Naive thymus-derived CD4-positive, alpha-beta T cell (primary cell): ENCODE results near the gene OR6C1. TPM values are rescaled to one million over a fixed set of nuclear protein-coding genes. Genes with fewer than 3 reads are reported as not detected.
"Not testable (repeated sequence)": the region's sequence is repeated elsewhere in the genome, so short reads cannot be mapped to it uniquely, and the experiment has no call there.

ENCODE experiments used
- ATAC-seq: fragments of 150-1000 bp; cut with Tn5 transposase; 2 replicates; pipeline ENCODE4 v1.10.0; 2021; ENCODE audit warnings: mild to moderate bottlenecking, moderate library complexity
- CTCF ChIA-PET: fragments of 350-600 bp; sonication (Branson Sonifier 250); formaldehyde crosslinking; loops from one replicate; lab custom pipeline; 2021; ENCODE audit warnings: antibody characterized with exemption; lab: Charles Lee
- POLR2A ChIA-PET: fragments of 350-600 bp; sonication (Branson Sonifier 250); formaldehyde crosslinking; loops from one replicate; lab custom pipeline; 2021; ENCODE audit warnings: antibody characterized with exemption, inconsistent platforms; lab: Charles Lee
- DNase-seq, 9 donors: peaks; one replicate each; pipeline versions ENCODE4 v3.0.0 to v3.0.0-alpha.2; 2020 to 2022; ENCODE audit warnings: mixed read lengths in 1 of 9
- H3K27ac ChIP-seq: one replicate; pipeline ENCODE4 v1.7.0; 2013; ENCODE audit warnings: mild to moderate bottlenecking, low read depth, low read length, moderate library complexity
- H3K27me3 ChIP-seq, 2 donors: one replicate each; pipeline ENCODE4 v1.7.0; 2013; ENCODE audit warnings: low read length in 2 of 2, mild to moderate bottlenecking in 2 of 2, moderate library complexity in 2 of 2; ENCODE audit not compliant: control insufficient read depth in 2 of 2, insufficient read depth in 2 of 2
- H3K36me3 ChIP-seq, 3 experiments: 1 replicate in 2 of 3; 2 replicates in 1 of 3; pipeline ENCODE4 v1.7.0; 2013; ENCODE audit warnings: low read length in 3 of 3, mild to moderate bottlenecking in 3 of 3, moderate library complexity in 1 of 3; ENCODE audit not compliant: insufficient read depth in 3 of 3, control insufficient read depth in 2 of 3
- H3K4me1 ChIP-seq, 2 donors: one replicate each; pipeline ENCODE4 v1.7.0; 2013; ENCODE audit warnings: low read length in 2 of 2, mild to moderate bottlenecking in 2 of 2, moderate library complexity in 1 of 2; ENCODE audit not compliant: control insufficient read depth in 2 of 2, insufficient read depth in 2 of 2
- H3K4me3 ChIP-seq: 2 replicates; pipeline ENCODE4 v1.7.0; 2013; ENCODE audit warnings: mild to moderate bottlenecking, low read length
- H3K9me3 ChIP-seq, 3 experiments: 1 replicate in 2 of 3; 2 replicates in 1 of 3; pipeline ENCODE4 v1.7.0; 2013; ENCODE audit warnings: low read length in 3 of 3; ENCODE audit not compliant: control insufficient read depth in 2 of 3
- H3K27ac Mint-ChIP-seq, 9 donors: one replicate each; pipeline ENCODE4 v1.8.0; 2020 to 2022; ENCODE audit warnings: mixed read lengths in 9 of 9, mild to moderate bottlenecking in 8 of 9, moderate library complexity in 5 of 9, inconsistent platforms in 2 of 9
- H3K27me3 Mint-ChIP-seq, 5 donors: one replicate each; pipeline ENCODE4 v1.8.0; 2021 to 2022; ENCODE audit warnings: mixed read lengths in 5 of 5, mild to moderate bottlenecking in 1 of 5
- H3K36me3 Mint-ChIP-seq, 5 donors: one replicate each; pipeline ENCODE4 v1.8.0; 2020 to 2022; ENCODE audit warnings: mixed read lengths in 5 of 5, mild to moderate bottlenecking in 3 of 5, inconsistent platforms in 1 of 5
- H3K4me1 Mint-ChIP-seq, 7 donors: one replicate each; pipeline ENCODE4 v1.8.0; 2020 to 2022; ENCODE audit warnings: mixed read lengths in 7 of 7, mild to moderate bottlenecking in 3 of 7, inconsistent platforms in 1 of 7
- H3K4me3 Mint-ChIP-seq, 10 donors: one replicate each; pipeline ENCODE4 v1.8.0; 2020 to 2022; ENCODE audit warnings: mild to moderate bottlenecking in 10 of 10, mixed read lengths in 10 of 10, moderate library complexity in 6 of 10, inconsistent platforms in 2 of 10
- H3K9me3 Mint-ChIP-seq, 11 donors: one replicate each; pipeline ENCODE4 v1.8.0; 2020 to 2022; ENCODE audit warnings: mixed read lengths in 11 of 11, mild to moderate bottlenecking in 4 of 11, inconsistent platforms in 1 of 11, moderate library complexity in 1 of 11
- intact Hi-C, 2 donors: fragments of 100-400 bp; cut with micrococcal nuclease; formaldehyde crosslinking; loops; one replicate each; pipeline ENCODE4 v1.15.1; 2023
- polyA plus RNA-seq, 2 donors: library from polyadenylated mRNA; unstranded; fragments of 300-500 nt; fragmentation: Illumina TruSeq; gene quantifications; one replicate each; pipeline ENCODE4 v1.2.3, GENCODE V29; 2021
- total RNA-seq, 6 experiments: library from RNA in 5 of 6; stranded (reverse) in 5 of 6; gene quantifications; 1 replicate in 5 of 6; 2 replicates in 1 of 6; pipeline ENCODE4 v1.2.3 and lab custom pipeline; 2021 to 2026

OR6C1 gene
- total and polyA plus RNA-seq, 7 experiments from 2014 or later, result not detected

DNA sequence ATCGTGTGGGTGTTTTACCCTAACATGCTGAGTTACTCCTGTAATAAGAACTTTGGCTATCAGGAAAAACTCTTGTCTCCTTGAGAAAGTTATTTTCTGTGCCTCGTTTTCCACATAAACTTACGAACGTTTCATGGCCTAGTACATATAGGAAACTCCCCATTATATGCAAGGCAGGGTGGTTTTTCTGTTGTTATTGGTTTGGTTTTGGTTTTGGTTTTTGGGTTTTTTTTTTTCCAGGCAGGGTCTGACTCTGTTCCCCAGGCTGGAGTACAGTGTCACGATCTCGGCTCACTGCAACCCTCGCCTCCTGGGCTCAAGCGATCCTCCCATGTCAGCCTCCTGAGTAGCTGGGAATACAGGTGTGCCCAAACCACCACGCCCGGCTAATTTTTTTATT is 21.9 kb downstream of the OR6C1 start:
- CTCF ChIA-PET, result no interaction called here
- H3K9me3 Mint-ChIP-seq, result peaks cover 0 to 1% (median 0%) of the 10 kb centered on the region in 11 donors
- no peak overlapping the region for H3K27ac Mint-ChIP-seq
- no peak for DNase-seq
- H3K36me3 Mint-ChIP-seq, result no peaks in the 10 kb centered on the region
- no peak for ATAC-seq
- intact Hi-C loops, result no loop called here
- no peaks in the 10 kb centered on the region for H3K4me1 Mint-ChIP-seq
- POLR2A ChIA-PET, result no interaction called here
- no peaks in the 10 kb centered on the region for H3K27me3 ChIP-seq
- no peak overlapping the region for H3K4me3 ChIP-seq
- H3K27me3 Mint-ChIP-seq, result peaks cover 2 to 34% (median 16%) of the 10 kb centered on the region in 5 donors
- no peaks in the 10 kb centered on the region for H3K36me3 ChIP-seq
- no peak overlapping the region for H3K27ac ChIP-seq
- no peaks in the 10 kb centered on the region for H3K9me3 ChIP-seq
- no peak overlapping the region for H3K4me3 Mint-ChIP-seq
- H3K4me1 ChIP-seq, result no peaks in the 10 kb centered on the region

DNA sequence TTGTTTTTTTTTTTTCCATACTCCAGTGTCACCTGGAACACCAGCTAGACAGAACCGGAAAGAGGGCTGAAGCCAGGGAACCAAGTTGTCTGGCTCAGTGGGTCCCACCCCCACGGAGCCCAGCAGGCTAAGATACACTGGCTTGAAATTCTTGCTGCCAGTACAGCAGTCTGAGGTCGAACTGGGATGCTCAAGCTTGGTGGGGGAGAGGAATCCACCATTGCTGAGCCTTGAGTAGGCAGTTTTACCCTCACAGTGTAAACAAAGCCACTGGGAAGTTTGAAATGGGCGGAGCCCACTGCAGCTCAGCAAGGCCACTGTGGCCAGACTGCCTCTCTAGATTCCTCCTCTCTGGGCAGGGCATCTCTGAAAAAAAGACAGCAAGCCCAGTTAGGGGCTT is 41.2 kb downstream of the OR6C1 start:
- H3K9me3 ChIP-seq, H3K4me1 ChIP-seq, POLR2A ChIA-PET, H3K4me1 Mint-ChIP-seq, ATAC-seq, intact Hi-C loops, H3K27ac Mint-ChIP-seq, H3K36me3 ChIP-seq, H3K36me3 Mint-ChIP-seq, CTCF ChIA-PET, H3K27ac ChIP-seq, H3K4me3 Mint-ChIP-seq, H3K4me3 ChIP-seq, DNase-seq, H3K27me3 ChIP-seq: not testable (repeated sequence)
- Mint-ChIP-seq H3K27me3 (peaks cover 3 to 44% (median 19%) of the 10 kb centered on the region in 5 donors), H3K9me3 (peaks cover 0 to 15% (median 4%) of the 10 kb centered on the region in 11 donors)

DNA sequence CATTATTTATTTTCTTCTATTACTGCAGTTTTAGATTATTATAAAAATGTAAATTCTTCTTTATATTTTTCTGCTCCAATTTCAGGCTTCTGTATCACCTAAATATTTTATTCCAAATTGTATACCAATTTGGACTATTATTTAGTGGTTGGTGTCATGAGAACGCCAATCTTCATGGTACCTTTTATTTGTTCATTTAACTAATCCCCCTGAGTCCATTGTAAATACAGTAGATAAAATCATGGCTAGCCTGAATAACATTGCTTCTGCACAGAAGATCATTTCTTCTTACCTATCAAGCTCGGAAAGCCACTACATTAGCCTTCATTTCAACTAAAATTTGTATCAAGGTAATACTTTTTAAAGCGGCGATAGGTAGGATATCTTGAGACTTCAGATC is 48.5 kb downstream of the OR6C1 start, which contains the start of gene OR6C75:
TSS of gene OR6C75 (plus strand) at position 301 of the 400 bp plus-strand sequence. CDS start 2,136 bp downstream, outside the sequence.
- H3K27ac Mint-ChIP-seq, result no peak within 1 kb of the TSS
- H3K4me1 Mint-ChIP-seq, result no peaks in the 10 kb centered on the region
- H3K4me3 Mint-ChIP-seq, result no peak within 1 kb of the TSS
- peaks cover 0 to 6% (median 0%) of the 10 kb centered on the region in 5 donors for H3K36me3 Mint-ChIP-seq
- peaks cover 0 to 5% (median 0%) of the 10 kb centered on the region in 11 donors for H3K9me3 Mint-ChIP-seq
- Histone ChIP-seq H3K27ac (no peak within 1 kb of the TSS), H3K9me3 (no peaks in the 10 kb centered on the region), H3K27me3 (no peaks in the 10 kb centered on the region), H3K4me1 (no peaks in the 10 kb centered on the region), H3K4me3 (no peak within 1 kb of the TSS), H3K36me3 (no peaks in the 10 kb centered on the region)
- ChIA-PET POLR2A (no interaction called here), CTCF (no interaction called here)
- ATAC-seq, result no peak
- intact Hi-C loops, result no loop called here
- H3K27me3 Mint-ChIP-seq, result peaks cover 3 to 31% (median 24%) of the 10 kb centered on the region in 5 donors
- DNase-seq, result no peak

- no peak overlapping the region for H3K4me3 Mint-ChIP-seq
- no peak for DNase-seq
Measured at GRCh38 chr12:55365086-55365485, 50.9 kb downstream of the OR6C1 start.

More at GRCh38 chr12:55365086-55365485, 50.9 kb downstream of the OR6C1 start:
- peaks cover 0 to 1% (median 0%) of the 10 kb centered on the region in 7 donors for H3K4me1 Mint-ChIP-seq
- Histone ChIP-seq H3K9me3 (no peaks in the 10 kb centered on the region), H3K27me3 (no peaks in the 10 kb centered on the region), H3K27ac (no peak overlapping the region), H3K4me1 (no peaks in the 10 kb centered on the region), H3K36me3 (no peaks in the 10 kb centered on the region), H3K4me3 (no peak overlapping the region)
- ATAC-seq, result no peak
- CTCF ChIA-PET, result no interaction called here
- intact Hi-C loops, result no loop called here
- H3K27ac Mint-ChIP-seq, result no peak overlapping the region
- POLR2A ChIA-PET, result no interaction called here
- H3K36me3 Mint-ChIP-seq, result peaks cover 0 to 6% (median 0%) of the 10 kb centered on the region in 5 donors
- peaks cover 0 to 34% (median 27%) of the 10 kb centered on the region in 5 donors for H3K27me3 Mint-ChIP-seq
- H3K9me3 Mint-ChIP-seq, result peaks cover 0 to 2% (median 0%) of the 10 kb centered on the region in 11 donors

Other genes with a start within 250 kb of the OR6C1 start
- gene OR9K2, start 187.9 kb upstream of the OR6C1 start, total RNA-seq, result not detected
- not detected for gene OR9K2, start 187.9 kb upstream of the OR6C1 start, polyA plus RNA-seq
- gene OR10A7, start 93.3 kb upstream of the OR6C1 start, total RNA-seq, result not detected
- gene OR10A7, start 93.3 kb upstream of the OR6C1 start, polyA plus RNA-seq, result not detected
- not detected for gene OR6C74, start 69.7 kb upstream of the OR6C1 start, total RNA-seq
- not detected for gene OR6C74, start 69.7 kb upstream of the OR6C1 start, polyA plus RNA-seq
- not detected for gene OR6C6, start 17.8 kb upstream of the OR6C1 start, total RNA-seq
- gene OR6C6, start 17.8 kb upstream of the OR6C1 start, polyA plus RNA-seq, result not detected
- not detected for gene OR6C3, start 16.4 kb downstream of the OR6C1 start, total RNA-seq
- not detected for gene OR6C3, start 16.4 kb downstream of the OR6C1 start, polyA plus RNA-seq
- gene OR6C75, start 48.6 kb downstream of the OR6C1 start, total RNA-seq, result not detected
- gene OR6C75, start 48.6 kb downstream of the OR6C1 start, polyA plus RNA-seq, result not detected
- gene OR6C65, start 86.2 kb downstream of the OR6C1 start, total RNA-seq, result not detected
- not detected for gene OR6C65, start 86.2 kb downstream of the OR6C1 start, polyA plus RNA-seq
- gene OR6C76, start 111.9 kb downstream of the OR6C1 start, total RNA-seq, result not detected
- not detected for gene OR6C76, start 111.9 kb downstream of the OR6C1 start, polyA plus RNA-seq
- gene OR6C2, start 129.7 kb downstream of the OR6C1 start, total RNA-seq, result not detected
- gene OR6C2, start 129.7 kb downstream of the OR6C1 start, polyA plus RNA-seq, result not detected
- not detected for gene OR6C70, start 155.8 kb downstream of the OR6C1 start, total RNA-seq
- gene OR6C70, start 155.8 kb downstream of the OR6C1 start, polyA plus RNA-seq, result not detected
- not detected for gene OR6C68, start 178.0 kb downstream of the OR6C1 start, total RNA-seq
- not detected for gene OR6C68, start 178.0 kb downstream of the OR6C1 start, polyA plus RNA-seq
- gene OR6C4, start 235.3 kb downstream of the OR6C1 start, total RNA-seq, result not detected
- not detected for gene OR6C4, start 235.3 kb downstream of the OR6C1 start, polyA plus RNA-seq